Neural cell (in vitro differentiated cells): ENCODE results near the gene SUPT3H.

Experiments
- CTCF ChIP-seq: fragments of 450-650 bp; IDR thresholded peaks from 2 replicates; pipeline ENCODE4 v1.5.1; 2014; ENCODE audit warnings: antibody characterized with exemption, mild to moderate bottlenecking, moderate library complexity; ENCODE audit not compliant: poor library complexity, severe bottlenecking
- EP300 ChIP-seq: fragments of 450-650 bp; conservative IDR thresholded peaks from 2 replicates; pipeline ENCODE4 v1.6.1; 2014; ENCODE audit warnings: antibody characterized with exemption, mild to moderate bottlenecking, moderate library complexity; ENCODE audit not compliant: poor library complexity, severe bottlenecking
- EZH2 ChIP-seq: fragments of 200-600, 300-800 bp; shearing (Covaris generic), sonication (generic); IDR thresholded peaks from 2 replicates; pipeline ENCODE4 v1.6.1; 2014; ENCODE audit warnings: antibody characterized with exemption, low read length, borderline replicate concordance, mild to moderate bottlenecking; ENCODE audit not compliant: insufficient read depth, poor library complexity, severe bottlenecking
- POLR2AphosphoS5 ChIP-seq: IDR thresholded peaks from 2 replicates; pipeline ENCODE4 v1.6.1; 2012
- SMC3 ChIP-seq: fragments of 450-650 bp; conservative IDR thresholded peaks from 2 replicates; pipeline ENCODE4 v1.6.1; 2014; ENCODE audit warnings: antibody characterized with exemption, mild to moderate bottlenecking, moderate library complexity; ENCODE audit not compliant: poor library complexity

GRCh38 chr6:45423824-45424450 lies 46.2 kb upstream of the SUPT3H start:
- TF ChIP-seq EP300 (no peak), POLR2AphosphoS5 (no peak), CTCF (no peak), EZH2 (no peak), SMC3 (no peak)
